HG03175 (cell line): Measurements from ENCODE around the gene GAS7.
"Not testable (repeated sequence)": the region's sequence is repeated elsewhere in the genome, so short reads cannot be mapped to it uniquely, and the experiment has no call there.

ENCODE experiments used
- ATAC-seq: cut with Tn5 transposase; IDR thresholded peaks from one replicate; pipeline ENCODE4 v1.9.1; 2021; ENCODE audit warnings: mild to moderate bottlenecking, moderate library complexity; ENCODE audit not compliant: unreplicated experiment

The GAS7 gene

DNA sequence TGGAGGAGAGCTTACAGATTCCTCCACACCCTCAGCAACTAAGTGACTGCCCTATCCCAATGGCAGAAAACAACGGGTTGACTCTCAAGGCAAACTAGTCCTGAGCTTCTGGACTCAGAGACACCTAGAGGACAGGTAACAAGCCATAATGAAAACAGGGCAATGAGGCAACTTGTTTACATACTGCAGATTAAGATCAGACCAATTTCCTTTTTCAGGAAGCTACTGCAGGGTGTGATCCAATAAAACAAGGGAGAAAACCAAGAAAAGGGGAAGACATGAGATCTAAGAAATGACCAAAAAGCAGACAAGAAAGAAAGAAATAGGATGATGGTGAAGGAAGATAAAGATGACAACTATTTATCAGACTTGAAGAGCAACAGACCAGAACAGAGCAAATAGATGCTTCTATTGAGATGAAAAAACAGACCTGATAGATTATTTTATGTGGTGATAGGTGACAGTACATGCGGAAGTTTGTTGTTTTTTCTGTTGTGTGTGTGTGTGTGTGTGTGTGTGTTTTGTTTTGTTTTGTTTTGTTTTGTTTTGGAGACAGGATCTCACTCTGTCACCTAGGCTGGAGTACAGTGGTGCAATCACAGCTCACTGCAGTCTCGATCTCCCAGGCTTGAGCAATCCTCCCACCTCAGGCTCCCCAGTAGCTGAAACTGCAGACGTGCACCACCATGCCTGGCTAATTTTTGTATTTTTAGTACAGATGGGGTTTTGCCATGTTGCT lies 120.7 kb downstream of the GAS7 start:
- no peak for ATAC-seq

DNA sequence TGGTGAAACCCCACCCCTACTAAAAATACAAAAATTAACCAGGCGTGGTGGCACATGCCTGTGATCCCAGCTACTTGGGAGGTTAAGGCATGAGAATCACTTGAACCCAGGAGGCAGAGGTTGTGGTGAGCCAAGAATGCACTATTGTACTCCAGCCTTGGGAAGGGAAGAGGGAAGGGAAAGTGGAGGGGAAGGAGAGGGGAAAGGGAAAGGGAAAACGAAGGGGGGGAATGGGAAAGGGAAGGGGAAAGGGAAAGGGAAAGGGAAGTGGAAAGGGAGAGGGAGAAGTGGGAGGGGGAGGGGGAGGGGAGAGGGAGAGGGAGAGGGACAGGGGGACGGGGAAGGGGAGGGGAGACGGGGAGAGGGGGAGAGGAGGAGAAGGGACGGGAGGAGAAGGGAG lies 122.5 kb downstream of the GAS7 start:
- no peak for ATAC-seq

DNA sequence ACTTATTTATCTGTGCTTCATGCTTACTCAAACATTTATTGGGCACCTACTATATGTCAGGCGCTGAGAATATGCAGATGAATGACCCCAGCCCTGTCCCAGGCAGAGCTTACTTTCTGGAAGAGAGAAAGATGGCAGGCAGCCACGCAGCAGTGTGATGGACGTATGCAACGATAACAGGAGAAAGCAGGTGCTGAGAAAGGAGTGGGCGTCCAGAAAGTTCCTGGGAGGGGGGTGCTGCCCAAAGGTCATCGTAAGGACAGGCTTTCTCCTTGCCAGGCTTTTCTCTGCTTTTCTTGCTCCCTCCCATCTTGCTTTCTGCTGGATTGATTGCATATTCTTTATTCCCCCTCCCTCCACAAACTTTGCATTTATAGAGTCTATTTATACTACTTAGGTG lies 124.5 kb downstream of the GAS7 start:
- ATAC-seq = no peak

DNA sequence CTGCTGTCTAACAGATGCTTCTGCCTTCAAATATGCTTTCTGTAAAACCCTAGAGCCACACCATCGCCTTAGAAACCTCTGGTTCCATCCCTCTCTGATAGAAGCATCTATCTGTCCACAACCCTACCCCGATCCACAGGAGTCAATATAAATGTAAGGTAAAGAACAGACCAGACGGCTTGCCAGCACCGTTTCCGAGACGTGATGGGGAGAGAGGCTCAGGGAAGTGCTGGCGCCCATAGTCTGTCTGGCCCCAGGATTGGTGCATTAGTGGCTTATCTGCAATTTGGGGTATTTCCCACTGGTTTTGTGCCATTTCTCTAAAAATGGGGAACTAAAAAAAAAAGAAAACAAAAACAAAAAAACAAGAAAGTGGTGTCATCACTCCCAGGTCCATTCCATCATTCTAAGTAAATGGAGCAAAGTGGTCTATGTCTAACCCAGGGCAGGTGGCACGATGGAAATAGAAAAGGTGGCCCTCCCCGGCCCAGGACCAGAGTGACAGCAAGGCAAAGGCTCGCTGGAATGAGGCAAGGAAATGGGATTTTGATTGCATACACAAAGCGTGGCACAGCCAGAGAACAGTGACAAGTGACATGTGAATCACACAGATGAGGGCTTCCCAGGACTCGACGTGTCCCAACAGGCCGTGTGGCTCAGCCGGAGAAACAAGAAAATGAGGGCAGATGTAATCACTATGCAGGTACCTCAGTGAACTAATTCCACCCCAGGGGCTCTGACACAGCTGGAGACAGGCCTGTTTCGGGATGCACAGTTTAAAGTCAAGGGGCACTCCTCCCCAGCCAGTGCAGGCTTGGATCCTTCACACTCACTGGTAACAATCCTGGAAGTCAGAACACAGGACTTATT lies 125.6 kb downstream of the GAS7 start:
- no peak for ATAC-seq

DNA sequence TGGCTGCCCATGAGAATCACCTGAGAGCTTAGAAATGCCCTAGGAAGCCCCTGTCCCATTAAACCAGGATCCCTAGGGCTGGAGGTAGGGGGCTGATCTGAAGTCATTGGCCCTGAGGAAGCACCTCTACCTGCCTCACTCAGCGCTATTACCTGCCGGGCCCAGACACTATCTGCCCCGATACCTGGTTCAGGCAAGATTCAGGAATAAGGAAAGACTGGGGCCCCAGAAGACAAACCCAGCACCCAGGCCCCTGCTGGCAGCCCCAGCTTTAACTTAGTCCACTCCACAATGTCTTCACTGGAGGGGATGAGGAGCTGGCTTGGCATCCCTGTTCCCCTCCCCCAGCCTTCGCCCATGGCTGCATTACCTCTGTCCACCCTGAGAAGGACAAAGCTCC lies 126.3 kb downstream of the GAS7 start:
- ATAC-seq = no peak

DNA sequence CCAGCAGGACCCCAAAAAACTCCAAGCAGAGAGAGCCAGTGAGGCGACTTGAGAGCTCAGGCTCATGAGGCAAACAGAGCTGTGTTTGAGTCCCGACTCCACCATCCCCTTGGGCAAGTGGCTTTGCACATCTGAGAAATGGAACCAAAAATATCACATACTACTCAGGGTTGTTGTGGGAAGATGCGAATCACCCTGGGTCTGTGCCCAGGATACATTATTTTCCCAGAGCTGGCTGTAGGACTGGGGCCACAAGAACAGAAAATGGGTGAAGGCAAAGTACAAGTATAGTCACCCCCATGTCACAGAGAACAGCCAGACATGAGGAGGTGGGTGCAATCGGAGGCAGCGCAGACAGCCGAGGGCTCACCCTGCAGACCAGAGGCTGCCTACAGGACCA lies 127.3 kb downstream of the GAS7 start:
- ATAC-seq = no peak

DNA sequence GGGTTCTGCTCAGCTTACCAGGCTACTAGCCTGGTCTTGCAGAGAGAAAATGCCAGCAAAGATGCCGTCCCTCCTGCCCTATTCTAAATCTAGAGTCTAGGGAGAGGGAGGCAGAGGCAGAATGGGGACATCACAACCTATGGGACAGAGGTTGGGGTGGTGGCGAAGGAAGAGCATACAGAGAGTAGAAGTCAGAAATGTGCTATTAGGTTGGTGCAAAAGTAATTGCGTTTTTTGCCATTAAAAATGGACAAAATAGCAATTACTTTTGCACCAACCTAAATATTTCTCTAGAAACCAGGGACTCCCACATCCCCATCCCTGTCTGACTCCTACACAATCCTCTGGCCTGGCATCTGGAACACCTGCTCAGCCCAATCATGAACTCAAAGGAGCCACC lies 127.7 kb downstream of the GAS7 start:
- ATAC-seq = no peak

DNA sequence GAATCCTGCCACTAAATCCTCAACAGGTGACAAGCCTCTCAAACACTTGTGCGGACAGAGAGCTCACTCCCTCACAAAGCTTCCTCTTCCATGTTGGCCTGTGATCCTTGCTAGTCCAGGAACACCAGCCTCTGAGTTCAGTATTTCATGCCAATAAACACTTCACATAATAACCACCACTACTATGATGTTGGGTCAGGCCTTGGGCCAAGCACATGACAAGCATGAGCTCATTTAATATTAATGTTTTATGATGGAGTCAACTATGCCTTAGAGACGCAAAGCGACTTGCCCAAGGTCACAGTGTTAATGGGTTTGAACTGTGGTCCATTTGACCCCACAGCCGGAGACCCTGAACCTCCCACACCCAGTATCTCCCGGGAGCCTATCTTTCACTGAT lies 129.1 kb downstream of the GAS7 start:
- no peak for ATAC-seq

DNA sequence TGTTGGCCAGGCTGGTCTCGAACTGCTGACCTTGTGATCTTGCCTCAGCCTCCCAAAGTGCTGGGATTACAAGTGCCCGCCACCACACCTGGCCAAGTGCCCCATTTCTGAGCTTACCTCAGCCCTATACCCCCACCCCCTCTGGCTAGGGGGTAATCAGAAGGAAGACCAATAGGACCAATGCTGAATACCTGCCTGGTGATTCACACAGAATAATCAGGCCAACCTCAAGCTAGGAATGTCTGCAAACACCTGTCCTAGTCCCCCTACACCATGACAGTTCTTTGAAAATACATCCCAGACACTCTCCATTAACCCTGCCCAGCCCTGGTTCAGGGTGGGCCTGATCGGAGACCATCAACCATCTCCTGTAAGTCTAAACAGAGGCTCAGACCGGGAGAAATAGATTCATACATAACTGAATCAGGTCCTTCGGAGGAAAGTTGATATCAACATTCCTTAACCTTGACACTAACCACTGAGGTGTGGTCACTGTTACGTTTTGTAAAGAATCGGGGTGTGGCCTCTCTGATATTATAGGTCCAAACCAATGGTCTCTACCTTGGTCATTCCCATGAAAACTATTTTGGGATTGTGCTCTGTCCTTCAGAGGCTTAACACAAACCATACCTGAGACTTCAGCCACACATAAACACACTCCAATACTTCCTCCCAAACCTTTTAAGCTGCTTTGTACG lies 130.8 kb downstream of the GAS7 start:
- no peak for ATAC-seq

DNA sequence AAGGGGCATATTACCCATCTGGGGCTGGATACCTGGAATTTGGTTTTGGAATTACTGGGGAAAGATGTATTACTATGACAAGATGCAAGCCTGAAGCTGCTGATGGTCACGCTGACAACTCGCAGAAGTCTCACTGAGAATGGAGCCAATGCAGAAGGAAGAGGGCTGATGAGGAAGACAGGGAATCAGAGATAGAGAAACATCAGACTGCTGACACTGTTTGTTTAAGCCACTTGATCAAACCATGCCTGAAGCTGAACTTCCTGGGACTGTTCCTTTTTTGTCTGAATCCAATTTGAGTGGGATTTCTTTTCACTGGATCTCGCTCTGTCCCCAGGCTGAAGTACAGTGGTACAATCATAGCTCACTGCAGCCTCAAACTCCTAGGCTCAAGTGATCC lies 133.9 kb downstream of the GAS7 start:
- no peak for ATAC-seq

DNA sequence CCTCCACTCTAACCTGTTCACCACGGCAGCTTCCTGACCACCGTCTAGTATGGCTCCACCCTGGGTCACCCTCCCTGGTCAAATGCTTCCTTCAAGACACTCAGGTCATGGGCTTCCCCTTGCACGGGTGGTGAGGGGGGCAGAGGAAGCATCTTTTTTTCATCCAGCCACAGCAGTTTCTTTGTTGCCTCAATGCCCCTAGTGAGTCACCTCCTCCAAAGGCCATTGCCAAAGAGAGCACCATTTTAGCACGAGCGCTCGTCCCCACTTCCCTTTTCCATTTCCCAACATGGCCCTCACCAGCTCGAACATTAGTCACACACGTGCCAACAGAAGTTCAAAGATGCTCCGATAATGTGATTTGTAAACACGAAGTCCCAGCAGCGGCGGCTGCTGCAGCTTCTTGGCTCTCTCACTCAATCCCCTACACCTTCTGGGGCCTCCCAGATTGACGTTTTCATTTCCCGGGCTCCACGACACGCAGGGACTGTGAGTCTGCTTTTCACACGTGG lies 134.6 kb downstream of the GAS7 start:
- ATAC-seq = no peak

DNA sequence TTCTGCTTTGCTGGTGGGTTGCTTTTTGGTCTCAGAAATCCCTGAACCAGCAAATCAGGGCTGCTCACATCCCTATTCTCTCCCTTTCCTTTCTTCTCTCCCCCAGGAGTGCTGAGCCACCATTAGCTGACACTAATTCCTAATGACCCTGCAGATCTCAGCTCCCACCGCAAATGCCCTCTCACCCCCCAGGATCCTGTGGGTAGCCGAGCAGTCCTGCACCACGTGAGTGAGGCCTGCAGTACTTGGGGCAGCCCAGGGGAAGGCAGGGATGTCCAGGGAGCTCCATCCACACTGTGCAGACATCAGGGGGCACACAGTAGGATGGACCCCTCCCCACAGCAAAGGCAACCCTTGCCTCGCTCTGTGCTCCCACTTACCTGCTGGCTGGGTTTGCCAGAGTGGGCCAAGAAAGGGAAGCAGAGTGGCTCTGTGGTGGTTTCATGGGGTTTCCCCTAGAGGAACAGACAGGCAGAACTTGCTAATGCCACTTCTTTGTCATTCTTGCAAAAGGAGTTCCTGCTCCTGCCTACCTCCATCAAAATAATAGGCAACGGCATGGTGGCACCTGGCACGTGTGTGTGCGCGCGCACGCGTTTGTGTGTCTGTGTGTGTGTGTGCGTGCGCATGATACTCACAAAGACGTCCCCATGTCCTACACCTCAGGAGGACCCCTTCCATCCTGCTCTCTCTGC lies 135.6 kb downstream of the GAS7 start:
- no peak for ATAC-seq

DNA sequence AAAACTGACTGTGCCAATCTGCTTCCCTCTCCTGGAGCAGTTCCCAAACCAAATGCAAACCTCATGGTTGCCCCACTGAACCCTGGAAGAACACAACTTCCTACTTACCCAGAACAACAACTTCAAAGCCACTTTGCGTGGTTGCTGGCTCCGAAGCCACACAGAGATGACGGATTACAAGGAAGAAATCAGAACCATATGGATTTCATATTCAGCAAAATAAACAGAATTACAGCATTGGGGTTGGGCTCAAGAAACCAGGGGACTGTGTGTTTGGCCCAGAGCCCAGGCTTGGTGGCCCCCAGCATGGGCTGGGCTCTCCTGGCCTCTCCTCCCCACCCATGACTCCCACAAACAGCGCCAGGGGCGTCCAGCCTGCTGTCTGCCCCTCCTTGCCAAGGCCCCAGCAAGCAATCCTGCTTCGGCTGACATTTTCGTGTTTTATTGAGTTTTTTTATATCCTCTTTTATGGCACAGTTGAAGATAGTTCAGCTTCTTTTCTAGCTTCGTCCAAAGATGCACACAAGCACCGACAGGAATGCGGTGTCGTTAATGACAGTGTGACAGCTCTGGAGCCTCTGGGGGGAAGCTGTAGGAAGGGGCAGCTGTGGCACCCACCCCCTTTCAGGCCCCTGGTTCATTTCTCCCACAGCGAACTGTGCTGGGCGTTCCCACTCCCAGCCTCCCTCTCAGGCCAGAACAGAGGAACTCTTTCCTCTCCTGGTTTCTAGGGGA lies 137.1 kb downstream of the GAS7 start:
- no peak for ATAC-seq

DNA sequence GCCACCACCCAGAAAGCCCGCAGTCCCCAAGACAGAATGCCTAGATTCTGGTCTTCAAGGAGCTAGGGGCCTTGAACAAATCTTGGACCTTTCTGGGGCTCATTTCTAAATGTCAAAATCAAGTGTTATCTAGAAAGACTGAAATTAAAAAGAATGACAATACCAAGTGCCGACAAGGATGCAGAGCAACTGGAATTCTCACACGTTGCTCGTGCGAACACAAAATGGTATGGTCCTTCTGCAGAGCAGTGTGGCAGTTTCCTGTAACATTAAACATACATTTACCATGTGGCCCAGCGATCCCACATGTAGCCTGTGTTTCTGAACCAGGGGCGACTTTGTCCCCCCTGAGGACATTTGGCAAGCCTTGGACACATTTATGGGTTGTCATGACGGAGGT lies 137.9 kb downstream of the GAS7 start:
- ATAC-seq = no peak

DNA sequence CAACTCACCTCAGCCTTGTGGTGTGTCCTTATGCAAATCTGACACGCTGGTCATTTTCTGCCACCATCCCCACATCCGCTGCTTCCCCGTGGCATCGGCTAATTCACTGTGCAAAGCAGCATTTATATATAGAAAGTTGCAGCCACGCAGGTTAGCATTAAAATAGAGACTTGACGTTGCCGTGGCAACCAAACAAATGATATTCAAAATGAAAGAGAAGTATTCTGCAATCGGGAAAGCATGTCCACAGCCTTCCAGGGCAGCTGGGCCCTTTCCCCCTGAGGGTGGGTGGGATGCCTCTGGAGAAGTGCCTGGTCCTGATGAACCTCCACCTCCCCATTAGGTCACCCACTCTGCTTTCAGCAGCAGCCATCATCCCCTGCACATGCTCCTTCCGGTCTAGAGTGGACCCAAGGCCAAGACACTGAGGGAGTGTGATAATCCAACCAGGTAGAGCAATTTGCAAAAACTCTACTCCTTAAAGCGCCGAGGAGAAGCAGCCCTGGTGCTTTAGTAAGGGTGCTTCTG lies 138.7 kb downstream of the GAS7 start:
- peak; percentile 87 for ATAC-seq

DNA sequence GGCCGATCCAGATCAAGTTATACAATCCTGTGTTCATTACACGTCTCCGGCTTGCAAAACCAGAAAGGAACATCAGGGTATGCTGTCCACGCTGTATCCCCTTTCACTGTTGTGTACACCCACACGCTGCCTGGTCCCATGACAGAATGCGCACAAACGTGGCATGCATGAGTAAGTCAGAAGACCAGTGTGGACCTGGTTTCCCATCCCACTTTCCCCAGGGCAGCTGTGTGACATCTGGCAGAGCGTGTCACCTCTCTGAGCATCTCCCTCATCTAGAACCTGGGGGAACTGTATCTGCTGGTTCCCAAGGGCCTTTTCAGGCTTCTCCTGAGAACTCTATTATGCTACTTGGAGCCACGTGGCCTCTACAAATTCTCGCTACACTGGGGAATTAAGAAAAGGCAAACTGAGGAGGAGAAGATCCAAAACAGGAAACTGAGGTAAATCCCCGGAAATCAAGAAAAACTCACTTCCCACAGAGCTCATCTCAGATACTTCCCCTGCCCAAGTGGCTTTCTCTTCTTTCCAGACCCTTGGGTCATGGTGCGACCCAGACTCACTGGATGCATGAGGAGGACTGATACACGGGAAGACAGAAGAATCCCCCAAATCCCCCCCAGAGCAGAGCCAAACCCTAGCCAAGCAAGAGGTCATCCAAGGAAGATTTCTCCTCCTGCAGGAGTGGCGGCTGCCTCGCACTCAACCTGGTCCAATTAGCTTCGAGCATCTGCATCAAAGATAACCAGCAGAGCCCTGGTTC lies 139.3 kb downstream of the GAS7 start:
- no peak for ATAC-seq

DNA sequence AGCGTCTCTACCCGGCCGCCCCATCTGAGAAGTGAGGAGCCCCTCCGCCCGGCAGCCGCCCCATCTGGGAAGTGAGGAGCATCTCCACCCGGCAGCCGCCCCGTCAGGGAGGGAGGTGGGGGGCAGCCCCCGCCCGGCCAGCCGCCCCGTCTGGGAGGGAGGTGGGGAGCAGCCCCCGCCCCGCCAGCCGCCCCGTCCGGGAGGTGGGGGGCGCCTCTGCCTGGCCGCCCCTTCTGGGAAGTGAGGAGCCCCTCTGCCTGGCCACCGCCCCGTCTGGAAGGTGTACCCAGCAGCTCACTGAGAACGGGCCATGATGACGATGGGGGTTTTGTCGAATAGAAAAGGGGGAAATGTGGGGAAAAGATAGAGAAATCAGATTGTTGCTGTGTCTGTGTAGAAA lies 140.9 kb downstream of the GAS7 start:
- not testable (repeated sequence) for ATAC-seq

DNA sequence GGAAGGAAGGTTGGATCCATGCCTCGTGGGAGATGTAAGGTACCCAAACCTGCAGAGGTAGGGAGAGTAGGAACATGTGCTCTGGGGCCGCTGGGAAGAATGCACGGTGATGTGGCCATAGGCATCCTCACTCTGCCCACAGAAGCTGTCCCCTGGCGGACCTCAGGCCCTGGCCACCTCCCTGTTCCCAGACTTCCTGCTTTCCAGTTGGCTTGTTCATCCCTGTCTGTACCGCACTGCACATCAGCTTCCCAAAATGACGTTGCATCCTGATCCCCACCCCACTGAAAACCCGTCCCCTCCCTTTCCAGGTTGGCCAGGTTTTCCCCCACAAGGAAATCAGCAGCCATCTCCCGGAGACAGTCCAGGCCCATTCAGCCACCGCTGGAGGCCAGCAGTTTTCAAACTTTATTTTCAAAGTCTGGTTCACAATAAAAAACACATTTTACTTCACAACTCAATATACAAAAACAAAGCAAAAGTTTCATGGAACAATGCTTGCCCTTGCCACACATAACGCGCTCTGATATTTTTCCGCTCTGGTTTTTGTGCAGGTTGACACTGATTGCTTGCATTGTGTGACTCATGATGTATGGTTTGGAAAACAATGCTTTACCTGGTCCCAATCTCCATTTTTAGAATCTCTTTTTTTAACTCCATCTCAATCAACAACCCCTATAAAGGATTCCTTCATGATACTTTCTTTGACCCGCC lies 143.0 kb downstream of the GAS7 start:
- ATAC-seq = no peak
